LNCAP (cell line): ENCODE measurements around the gene LCLAT1.

ENCODE experiments used
- CTCF ChIP-seq: fragments of 450-650 bp; IDR thresholded peaks from 2 replicates; pipeline ENCODE4 v1.5.1; 2017; ENCODE audit warnings: mild to moderate bottlenecking

The LCLAT1 gene

GRCh38 chr2:30584116-30584515 is 137.1 kb downstream of the LCLAT1 start:
- TF ChIP-seq CTCF = no peak

GRCh38 chr2:30588994-30589393 is 141.9 kb downstream of the LCLAT1 start:
- TF ChIP-seq CTCF = no peak

- TF ChIP-seq CTCF = no peak
These were observed 143.4 kb downstream of the LCLAT1 start for GRCh38 chr2:30590407-30590806.

- no peak for TF ChIP-seq CTCF
These were observed 144.1 kb downstream of the LCLAT1 start for GRCh38 chr2:30591186-30591585.

- TF ChIP-seq CTCF = no peak
These were observed 154.3 kb downstream of the LCLAT1 start for GRCh38 chr2:30601375-30601774.

- TF ChIP-seq CTCF = no peak
These were observed 158.2 kb downstream of the LCLAT1 start for GRCh38 chr2:30605197-30605596.

- no peak for TF ChIP-seq CTCF
These were observed 161.6 kb downstream of the LCLAT1 start for GRCh38 chr2:30608643-30609042.

- no peak for TF ChIP-seq CTCF
These were observed 164.5 kb downstream of the LCLAT1 start for GRCh38 chr2:30611583-30611982.
